ENCODE results near the gene PDCD11.
"Not testable (repeated sequence)": the region's sequence is repeated elsewhere in the genome, so short reads cannot be mapped to it uniquely, and the experiment has no call there.

The PDCD11 gene, protein sequence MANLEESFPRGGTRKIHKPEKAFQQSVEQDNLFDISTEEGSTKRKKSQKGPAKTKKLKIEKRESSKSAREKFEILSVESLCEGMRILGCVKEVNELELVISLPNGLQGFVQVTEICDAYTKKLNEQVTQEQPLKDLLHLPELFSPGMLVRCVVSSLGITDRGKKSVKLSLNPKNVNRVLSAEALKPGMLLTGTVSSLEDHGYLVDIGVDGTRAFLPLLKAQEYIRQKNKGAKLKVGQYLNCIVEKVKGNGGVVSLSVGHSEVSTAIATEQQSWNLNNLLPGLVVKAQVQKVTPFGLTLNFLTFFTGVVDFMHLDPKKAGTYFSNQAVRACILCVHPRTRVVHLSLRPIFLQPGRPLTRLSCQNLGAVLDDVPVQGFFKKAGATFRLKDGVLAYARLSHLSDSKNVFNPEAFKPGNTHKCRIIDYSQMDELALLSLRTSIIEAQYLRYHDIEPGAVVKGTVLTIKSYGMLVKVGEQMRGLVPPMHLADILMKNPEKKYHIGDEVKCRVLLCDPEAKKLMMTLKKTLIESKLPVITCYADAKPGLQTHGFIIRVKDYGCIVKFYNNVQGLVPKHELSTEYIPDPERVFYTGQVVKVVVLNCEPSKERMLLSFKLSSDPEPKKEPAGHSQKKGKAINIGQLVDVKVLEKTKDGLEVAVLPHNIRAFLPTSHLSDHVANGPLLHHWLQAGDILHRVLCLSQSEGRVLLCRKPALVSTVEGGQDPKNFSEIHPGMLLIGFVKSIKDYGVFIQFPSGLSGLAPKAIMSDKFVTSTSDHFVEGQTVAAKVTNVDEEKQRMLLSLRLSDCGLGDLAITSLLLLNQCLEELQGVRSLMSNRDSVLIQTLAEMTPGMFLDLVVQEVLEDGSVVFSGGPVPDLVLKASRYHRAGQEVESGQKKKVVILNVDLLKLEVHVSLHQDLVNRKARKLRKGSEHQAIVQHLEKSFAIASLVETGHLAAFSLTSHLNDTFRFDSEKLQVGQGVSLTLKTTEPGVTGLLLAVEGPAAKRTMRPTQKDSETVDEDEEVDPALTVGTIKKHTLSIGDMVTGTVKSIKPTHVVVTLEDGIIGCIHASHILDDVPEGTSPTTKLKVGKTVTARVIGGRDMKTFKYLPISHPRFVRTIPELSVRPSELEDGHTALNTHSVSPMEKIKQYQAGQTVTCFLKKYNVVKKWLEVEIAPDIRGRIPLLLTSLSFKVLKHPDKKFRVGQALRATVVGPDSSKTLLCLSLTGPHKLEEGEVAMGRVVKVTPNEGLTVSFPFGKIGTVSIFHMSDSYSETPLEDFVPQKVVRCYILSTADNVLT (N-terminal part only)

GRCh38 chr10:103396067-103396788 lies at the start of gene PDCD11, which contains the start of gene ATP5MK:
TSS of gene PDCD11 (plus strand) at chr10:103396626. CDS start at chr10:103398427, 1,801 bp downstream.
TSS of gene ATP5MK (minus strand) at chr10:103396475. CDS start at chr10:103392457, 4,018 bp downstream.
- peak; percentile 74 for DNase-seq

- no peak for DNase-seq
Measured at GRCh38 chr10:103350175-103350516, 46.3 kb upstream of the PDCD11 start.

DNA sequence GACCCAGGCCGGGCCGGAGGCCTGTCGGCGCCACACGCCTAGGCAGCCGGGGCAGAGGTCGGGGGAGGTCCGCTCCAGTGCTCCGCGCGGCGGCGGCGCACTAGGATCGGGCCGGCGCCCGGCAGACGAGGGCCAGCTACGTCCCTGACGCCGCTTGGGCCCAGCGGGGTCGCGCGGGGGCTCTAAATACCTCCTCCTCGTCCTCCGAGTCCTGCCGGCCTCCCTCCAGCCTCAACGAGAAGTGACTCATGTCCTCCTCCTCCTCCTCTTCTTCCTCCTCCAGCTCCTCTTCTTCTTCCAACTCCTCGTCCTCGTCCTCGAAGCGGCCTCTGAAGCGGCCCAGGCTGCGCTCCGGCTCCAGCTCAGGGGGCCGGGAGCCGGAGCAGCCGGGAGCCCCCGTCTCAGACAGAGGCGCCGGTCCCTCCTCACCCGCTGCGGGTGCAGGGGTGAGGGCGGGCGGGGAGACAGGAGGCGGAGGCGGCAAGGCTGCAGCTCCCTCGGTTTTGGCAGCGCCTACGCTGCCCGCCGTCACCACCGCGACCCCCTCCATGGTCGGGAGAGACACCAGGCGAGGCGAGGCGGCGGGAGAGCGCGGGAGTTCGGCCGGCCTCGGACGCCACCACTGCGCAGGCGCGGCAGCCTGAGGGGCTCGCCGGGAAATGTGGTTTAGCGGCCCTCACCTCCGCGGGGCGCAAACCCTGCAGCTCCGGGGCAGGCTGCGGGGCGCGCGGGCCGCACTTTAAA lies 45.7 kb upstream of the PDCD11 start, which contains the start of gene PCGF6:
TSS of gene PCGF6 (minus strand) at position 624 of the 744 bp plus-strand sequence. CDS start at position 550, 74 bp downstream.
- DNase-seq: no peak

DNA sequence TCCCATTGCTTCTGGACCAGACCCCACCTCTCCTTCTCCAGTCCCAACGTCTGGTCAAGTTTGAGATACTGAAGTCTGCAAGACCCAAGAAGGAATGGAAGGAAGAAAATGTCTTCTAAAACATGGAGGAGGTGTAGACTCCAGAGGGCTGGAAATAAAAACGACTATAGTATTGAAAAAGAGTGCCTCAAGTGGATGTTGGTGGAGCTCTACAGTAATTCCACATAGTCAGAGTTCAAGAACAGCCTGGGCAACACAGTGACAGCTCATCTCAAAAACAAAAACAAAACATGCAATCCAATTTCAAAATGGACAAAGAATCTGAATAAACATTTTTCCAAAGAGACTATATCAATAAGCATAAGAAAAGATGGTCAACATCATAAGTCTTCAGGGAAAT lies 43.1 kb upstream of the PDCD11 start:
- no peak for DNase-seq

DNA sequence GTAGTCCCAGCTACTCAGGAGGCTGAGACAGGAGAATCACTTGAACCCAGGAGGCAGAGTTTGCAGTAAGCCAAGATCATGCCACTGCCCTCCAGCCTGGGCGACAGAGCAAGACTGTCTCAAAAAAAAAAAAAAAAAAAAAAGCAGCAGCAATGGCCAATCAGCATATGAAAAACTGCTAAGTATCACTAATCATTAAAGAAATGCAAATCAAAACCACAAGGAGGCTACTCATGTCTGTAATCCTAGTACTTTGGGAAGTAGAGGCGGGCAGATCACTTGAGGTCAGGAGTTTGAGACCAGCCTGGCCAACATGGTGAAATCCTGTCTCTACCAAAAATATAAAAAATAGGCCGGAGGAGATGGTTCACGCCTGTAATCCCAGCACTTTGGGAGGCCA lies 41.9 kb upstream of the PDCD11 start:
- not testable (repeated sequence) for DNase-seq

- no peak for DNase-seq
Measured at GRCh38 chr10:103355906-103356599, 40.4 kb upstream of the PDCD11 start.

DNA sequence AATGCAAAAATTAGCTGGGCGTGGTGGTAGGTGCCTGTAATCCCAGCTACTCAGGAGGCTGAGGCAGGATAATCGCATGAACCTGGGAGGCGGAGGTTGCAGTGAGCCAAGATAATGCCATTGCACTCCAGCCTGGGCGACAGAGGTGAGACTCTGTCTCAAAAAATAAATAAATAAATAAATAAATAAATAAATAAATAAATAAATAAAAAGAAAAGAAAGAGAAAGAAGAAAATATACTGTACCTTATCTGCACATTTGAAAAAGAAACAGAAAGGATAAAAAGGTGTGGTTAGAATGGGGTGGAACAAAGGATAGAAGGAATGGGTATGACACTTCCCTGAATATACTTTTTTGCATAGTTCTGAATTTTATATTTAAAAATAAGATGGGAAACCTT lies 36.9 kb upstream of the PDCD11 start:
- not testable (repeated sequence) for DNase-seq

DNA sequence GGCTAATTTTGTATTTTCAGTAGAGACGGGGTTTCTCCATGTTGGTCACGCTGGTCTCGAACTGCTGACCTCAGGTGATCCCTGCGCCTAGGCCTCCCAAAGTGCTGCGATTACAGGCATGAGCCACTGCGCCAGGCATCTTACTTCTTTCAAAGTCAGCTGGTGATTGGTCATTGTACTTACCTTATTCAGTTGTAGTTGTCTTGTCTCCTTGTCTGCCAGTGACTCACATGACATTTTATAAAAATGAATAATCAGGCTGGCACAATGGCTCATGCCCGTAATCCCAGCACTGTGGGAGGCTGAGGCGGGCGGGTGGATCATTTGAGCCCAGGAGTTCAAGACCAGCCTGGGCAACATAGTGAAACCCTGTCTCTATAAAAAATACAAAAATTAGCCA lies 35.6 kb upstream of the PDCD11 start:
- not testable (repeated sequence) for DNase-seq

- no peak for DNase-seq
Measured at GRCh38 chr10:103367379-103367781, 29.0 kb upstream of the PDCD11 start.

DNA sequence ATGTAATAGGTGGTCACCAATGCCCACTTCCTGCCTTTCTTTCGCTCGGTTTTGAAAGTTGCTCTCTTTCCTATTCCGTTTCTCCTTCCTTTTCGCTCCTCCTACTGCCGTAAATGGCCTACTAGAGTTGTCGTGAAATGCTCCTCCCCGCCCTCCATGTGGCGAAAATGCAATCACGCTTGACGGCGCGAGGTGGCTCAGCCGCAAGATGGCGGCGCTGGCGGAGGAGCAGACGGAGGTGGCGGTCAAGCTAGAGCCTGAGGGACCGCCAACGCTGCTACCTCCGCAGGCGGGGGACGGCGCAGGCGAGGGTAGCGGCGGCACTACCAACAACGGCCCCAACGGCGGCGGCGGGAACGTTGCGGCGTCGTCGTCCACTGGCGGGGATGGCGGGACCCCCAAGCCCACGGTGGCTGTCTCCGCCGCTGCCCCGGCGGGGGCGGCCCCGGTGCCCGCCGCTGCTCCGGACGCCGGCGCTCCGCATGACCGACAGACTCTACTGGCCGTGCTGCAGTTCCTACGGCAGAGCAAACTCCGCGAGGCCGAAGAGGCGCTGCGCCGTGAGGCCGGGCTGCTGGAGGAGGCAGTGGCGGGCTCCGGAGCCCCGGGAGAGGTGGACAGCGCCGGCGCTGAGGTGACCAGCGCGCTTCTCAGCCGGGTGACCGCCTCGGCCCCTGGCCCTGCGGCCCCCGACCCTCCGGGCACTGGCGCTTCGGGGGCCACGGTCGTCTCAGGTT lies 28.5 kb upstream of the PDCD11 start, which contains the start of gene TAF5:
TSS of gene TAF5 (plus strand) at position 195 of the 737 bp plus-strand sequence. CDS start at position 209, 14 bp downstream.
- peak; percentile 53 for DNase-seq

GRCh38 chr10:103373544-103373943 lies 22.9 kb upstream of the PDCD11 start:
- DNase-seq: no peak

GRCh38 chr10:103374263-103374662 lies 22.2 kb upstream of the PDCD11 start:
- DNase-seq: no peak

DNA sequence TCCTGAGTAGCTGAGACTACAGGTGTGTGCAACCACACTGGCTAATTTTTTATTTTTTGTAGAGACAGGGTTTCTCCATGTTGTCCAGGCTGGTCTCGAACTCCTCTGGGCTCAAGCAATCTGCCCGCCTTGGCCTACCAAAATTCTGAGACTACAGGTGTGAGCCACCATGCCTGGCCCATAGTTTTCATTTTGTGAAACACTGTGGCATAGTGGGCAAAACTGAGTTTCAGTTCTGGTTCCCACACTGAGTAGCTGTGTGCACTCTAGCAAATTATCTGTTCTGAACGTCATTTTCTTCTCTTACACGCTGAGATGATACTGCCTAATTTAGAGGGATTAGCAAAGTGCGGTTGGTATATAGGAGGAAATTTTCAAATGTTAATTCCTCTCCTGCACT lies 13.7 kb upstream of the PDCD11 start:
- no peak for DNase-seq

DNA sequence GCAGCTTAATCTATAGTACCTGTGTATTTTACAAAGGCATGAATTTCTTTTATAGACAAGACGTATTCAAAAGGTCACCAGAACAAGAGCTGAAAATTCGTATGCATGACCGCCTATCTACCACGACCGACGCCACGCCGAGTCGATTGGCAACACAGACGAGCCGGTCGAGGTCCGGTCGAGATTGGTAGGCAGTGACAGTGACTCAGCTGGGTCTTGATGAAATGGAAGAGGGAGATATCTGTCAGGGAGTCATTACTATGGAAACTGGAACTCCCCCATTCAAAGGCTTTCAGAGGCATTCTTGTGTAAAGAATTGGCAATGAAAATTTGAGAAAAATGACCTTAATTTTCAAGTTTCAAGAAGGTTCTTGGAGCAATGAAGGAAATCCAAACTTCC lies 2.2 kb upstream of the PDCD11 start:
- DNase-seq: no peak

DNA sequence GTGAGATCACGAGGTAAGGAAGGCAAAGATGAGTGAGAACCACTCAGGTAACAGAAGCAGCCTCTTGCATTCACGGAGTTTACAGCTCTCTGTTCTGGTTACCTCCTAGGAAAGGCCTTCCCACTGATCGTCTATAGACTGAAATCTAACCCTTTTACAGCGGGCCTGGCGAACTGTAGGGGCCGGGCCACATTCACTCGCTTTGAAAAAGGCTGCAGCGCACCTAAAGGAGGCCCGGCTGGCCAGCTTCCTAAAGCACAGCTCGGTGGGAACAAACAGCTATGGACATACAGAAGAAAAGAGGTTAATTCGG lies 716 bp upstream of the PDCD11 start:
- DNase-seq: no peak

- DNase-seq: no peak
Measured at GRCh38 chr10:103396789-103397087, 312 bp downstream of the PDCD11 start.

GRCh38 chr10:103397191-103397825 lies 882 bp downstream of the PDCD11 start:
- no peak for DNase-seq

DNA sequence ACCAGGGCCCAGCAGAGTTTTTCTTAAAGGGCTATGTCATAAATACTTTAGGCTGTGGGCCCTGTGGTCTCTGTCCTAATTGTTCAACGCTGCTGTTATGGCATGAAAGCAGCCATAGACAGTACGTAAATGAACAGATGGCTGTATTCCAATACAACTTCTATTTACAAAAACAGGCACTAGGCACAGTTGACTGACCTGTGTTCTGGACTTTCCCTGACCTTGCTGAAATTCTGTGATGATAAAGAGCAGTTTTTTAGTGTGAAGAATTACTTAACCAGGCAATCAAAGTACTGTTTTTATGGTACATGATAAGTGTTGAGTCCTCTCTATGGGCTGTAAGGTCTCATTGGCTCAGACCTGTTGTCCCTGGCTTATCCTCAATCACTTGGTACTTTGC lies 17.1 kb downstream of the PDCD11 start:
- no peak for DNase-seq

DNA sequence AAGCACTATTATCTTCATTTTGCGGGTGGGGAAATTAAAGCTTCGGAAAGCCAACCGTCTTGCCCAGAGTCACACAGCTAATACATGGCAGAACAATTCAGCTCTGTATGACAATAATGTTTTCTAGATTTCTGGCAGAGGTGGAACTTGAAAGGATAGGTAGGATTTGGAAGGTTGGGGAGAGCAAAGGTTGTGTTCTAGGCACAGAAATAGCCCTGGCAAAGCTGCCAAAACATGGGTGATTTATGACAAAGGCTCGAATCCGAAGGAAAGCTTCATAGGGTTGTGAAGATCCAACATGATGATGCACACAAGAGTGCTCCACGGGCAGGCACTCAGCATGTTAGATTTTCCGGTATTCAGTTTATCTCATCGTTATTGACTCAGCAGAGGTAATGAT lies 19.2 kb downstream of the PDCD11 start:
- DNase-seq: no peak

All from NCI-H2107 (cell line).